Dedifferentiated amniotic fluid mesenchymal stem cell (primary cell): ENCODE results near the gene CFB.
"Not testable (repeated sequence)": the region's sequence is repeated elsewhere in the genome, so short reads cannot be mapped to it uniquely, and the experiment has no call there.

Experiments
- DNase-seq: peaks from one replicate; pipeline ENCODE4 v3.0.0-alpha.2; 2016; ENCODE audit errors: extremely low spot score

CFB gene

GRCh38 chr6:31970604-31971271 lies 24.8 kb downstream of the CFB start:
- DNase-seq = no peak

DNA sequence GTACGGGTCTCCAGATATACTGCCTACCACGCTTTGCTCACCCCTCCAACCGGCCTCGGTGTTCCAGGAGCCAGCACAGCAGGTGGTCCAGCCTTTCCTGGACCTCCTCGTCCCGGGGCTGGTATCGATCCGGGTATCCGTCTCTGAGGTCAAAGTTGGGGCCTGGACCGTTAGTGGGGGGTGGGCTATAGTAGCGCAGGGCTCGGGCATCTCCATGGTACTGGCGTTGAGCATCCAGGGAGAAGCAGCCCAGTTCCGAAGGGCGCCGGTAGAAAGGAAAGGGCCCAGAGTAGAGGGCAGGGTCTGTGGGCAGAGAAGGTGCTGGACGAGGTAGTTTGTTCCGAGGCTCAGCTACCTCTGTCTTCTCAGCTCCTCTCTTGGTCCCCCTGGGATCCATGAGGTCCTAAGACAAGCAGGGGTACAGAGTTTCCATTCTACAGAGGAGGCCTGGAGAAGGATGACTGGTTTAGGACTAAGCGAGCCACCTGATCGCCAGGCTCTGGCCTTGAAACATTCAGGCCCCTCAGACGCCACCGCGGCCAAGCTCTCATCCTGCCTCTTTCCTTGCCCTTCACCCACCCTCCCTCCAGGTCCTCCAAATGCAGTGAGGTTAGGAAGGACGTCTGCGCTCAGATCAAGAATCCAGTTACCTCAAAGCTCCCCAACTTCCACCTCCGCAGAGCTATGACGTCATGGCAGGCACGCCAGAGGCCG lies 25.5 kb downstream of the CFB start:
- DNase-seq = no peak

- DNase-seq = peak; percentile 97
Measured at GRCh38 chr6:31971993-31972708, 26.3 kb downstream of the CFB start, which contains the start of gene DXO. Gene DXO (minus strand): TSS chr6:31972138. CDS start chr6:31971675, 463 bp downstream.

GRCh38 chr6:31972709-31973350 lies 26.9 kb downstream of the CFB start:
- DNase-seq = peak; percentile 35

DNA sequence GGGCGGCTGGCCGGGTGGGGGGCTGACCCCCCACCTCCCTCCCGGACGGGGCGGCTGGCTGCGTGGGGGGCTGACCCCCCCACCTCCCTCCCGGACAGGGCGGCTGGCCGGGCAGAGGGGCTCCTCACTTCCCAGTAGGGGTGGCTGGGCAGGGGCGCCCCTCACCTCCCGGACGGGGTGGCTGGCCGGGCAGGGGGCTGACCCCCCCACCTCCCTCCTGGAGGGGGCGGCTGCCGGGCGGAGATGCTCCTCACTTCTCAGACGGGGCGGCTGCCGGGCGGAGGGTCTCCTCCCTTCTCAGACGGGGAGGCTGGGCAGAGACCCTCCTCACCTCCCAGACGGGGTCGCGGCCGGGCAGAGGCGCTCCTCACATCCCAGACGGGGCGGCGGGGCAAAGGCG lies 30.2 kb downstream of the CFB start:
- not testable (repeated sequence) for DNase-seq

DNA sequence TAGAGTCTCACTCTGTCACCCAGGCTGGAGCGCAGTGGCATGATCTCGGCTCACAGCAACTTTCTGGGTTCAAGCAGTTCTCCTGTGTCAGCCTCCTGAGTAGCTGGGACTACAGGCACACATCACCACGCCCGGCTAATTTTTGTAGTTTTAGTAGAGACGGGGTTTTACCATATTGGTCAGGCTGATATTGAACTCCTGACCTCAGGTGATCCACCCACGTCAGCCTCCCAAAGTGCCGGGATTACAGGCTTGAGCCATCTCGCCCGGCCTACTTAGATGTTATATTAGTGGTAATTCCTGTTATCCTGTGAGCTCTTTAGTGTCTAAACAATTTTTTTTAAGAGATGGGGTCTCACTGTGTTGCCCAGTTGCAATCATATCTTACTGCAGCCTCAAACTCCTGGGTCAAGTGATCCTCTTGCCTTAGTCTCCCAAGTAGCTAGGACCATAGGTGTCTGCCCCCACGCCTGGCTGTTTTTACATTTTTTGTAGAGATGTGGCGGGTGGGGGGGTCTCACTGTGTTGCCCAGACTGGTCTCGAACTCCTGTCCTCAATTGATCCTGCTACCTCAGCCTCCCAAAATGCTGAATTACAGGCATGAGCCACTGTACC lies 32.0 kb downstream of the CFB start:
- DNase-seq = no peak

- no peak for DNase-seq
Measured at GRCh38 chr6:31978831-31979230, 32.9 kb downstream of the CFB start.

GRCh38 chr6:31979238-31979898 lies 33.5 kb downstream of the CFB start:
- no peak for DNase-seq

- not testable (repeated sequence) for DNase-seq
Measured at GRCh38 chr6:31980195-31980876, 34.4 kb downstream of the CFB start.

- DNase-seq = not testable (repeated sequence)
Measured at GRCh38 chr6:31980998-31981397, 35.1 kb downstream of the CFB start.

- DNase-seq = not testable (repeated sequence)
Measured at GRCh38 chr6:31981744-31982143, 35.8 kb downstream of the CFB start, which contains the start of gene C4A. Gene C4A (plus strand): TSS chr6:31982057. CDS start chr6:31982108, 51 bp downstream.

DNA sequence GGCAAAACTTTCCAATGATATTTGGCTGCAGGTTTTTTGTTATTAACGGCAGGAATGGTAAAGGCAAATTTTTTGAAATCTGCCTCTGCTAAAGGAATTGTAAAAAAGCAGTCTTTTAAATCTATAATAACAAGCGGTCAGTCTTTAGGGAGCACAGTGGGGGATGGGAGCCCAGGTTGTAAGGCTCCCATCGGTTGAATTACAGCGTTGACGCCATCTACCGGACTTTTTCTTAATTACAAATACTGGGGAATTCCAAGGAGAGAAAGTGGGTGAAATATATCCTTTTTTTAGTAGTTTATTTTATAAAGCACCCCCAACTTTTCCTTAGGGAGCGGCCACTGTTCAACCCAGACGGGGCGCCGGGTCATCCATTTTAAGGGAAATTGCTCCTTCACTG lies 43.5 kb downstream of the CFB start:
- DNase-seq = not testable (repeated sequence)

GRCh38 chr6:31994421-31994820 lies 48.5 kb downstream of the CFB start:
- not testable (repeated sequence) for DNase-seq

DNA sequence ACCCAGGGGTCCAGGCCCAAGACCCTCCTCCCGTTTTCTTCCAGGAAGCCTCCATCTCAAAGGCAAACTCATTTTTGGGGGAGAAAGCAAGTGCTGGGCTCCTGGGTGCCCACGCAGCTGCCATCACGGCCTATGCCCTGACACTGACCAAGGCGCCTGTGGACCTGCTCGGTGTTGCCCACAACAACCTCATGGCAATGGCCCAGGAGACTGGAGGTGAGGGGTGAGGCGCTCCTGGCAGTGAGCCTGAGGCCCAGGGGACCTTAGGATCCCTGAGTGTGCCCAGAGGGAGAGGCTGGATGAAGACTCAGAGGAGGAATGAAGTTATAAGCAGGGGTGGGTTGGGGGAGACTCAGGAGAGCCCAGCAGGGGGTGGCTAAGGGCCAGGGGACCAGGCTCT lies 50.5 kb downstream of the CFB start:
- not testable (repeated sequence) for DNase-seq
